PC-3 (cell line): ENCODE data around the gene GSPT1.

ENCODE experiments used
- EZH2 ChIP-seq: fragments of 300-600 bp; sonication (generic); IDR thresholded peaks from one replicate; pipeline ENCODE4 v1.6.1; 2017; ENCODE audit warnings: antibody characterized with exemption, mild to moderate bottlenecking, low read length; ENCODE audit not compliant: unreplicated experiment
- EZH2phosphoT487 ChIP-seq: fragments of 300-600 bp; sonication (generic); IDR thresholded peaks from 2 replicates; pipeline ENCODE4 v1.6.1; 2018; ENCODE audit warnings: mild to moderate bottlenecking, antibody characterized with exemption, low read length, borderline replicate concordance
- TF ChIP-seq, protein P1 (sequence below): fragments of 300-600 bp; sonication (generic); conservative IDR thresholded peaks from 2 replicates; pipeline ENCODE4 v1.5.1; 2017; ENCODE audit warnings: antibody characterized with exemption, low read depth, mild to moderate bottlenecking, low read length

DNA sequence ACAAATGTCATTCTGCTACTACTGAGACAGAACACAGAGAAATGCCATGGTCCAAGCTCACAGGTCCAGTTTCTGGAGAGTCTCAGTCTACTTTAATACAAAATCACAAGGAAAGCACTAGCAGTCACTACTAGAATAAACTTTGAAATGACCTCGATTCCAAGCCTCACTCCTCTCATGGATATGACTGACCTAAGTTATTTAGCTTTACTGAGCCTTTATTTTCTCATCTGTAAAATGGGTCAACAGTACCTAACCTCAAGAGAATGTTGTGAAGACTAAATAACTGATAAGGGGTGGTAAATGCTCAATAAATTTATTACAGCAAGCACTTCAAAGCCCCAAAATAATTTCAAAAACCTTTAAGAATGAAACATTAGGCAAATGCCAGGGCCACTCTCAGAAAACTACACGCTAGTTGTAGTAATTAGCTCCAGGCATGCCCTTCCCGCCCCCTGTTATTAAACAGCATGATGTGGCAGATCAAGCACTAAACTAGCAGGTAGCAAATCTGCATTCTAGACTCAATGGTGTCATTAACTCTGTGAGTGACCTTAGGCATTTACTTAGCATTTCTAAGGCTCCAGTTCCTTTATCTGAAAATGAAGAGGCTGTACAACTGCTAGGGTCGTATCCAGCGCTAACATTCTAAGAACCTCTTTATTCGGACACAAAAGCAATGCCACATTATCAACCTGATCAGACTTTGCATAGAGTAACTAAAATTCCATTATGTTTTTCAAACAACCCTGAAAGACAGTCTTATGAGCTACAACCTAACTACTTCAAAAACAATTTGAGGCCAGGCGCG lies 8.4 kb downstream of the GSPT1 start:
- TF ChIP-seq, protein P1, sequence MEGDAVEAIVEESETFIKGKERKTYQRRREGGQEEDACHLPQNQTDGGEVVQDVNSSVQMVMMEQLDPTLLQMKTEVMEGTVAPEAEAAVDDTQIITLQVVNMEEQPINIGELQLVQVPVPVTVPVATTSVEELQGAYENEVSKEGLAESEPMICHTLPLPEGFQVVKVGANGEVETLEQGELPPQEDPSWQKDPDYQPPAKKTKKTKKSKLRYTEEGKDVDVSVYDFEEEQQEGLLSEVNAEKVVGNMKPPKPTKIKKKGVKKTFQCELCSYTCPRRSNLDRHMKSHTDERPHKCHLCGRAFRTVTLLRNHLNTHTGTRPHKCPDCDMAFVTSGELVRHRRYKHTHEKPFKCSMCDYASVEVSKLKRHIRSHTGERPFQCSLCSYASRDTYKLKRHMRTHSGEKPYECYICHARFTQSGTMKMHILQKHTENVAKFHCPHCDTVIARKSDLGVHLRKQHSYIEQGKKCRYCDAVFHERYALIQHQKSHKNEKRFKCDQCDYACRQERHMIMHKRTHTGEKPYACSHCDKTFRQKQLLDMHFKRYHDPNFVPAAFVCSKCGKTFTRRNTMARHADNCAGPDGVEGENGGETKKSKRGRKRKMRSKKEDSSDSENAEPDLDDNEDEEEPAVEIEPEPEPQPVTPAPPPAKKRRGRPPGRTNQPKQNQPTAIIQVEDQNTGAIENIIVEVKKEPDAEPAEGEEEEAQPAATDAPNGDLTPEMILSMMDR, result no peak
- TF ChIP-seq EZH2 (no peak), EZH2phosphoT487 (no peak)
